NCI-H146 treated with DMSO at 0.1 percent for 48 hours (cell line): ENCODE results near the gene EMC8.
A peak's percentile ranks its signal among the peaks of the same experiment; 100 is the strongest.
"Not testable (repeated sequence)": the region's sequence is repeated elsewhere in the genome, so short reads cannot be mapped to it uniquely, and the experiment has no call there.

Experiments
- DNase-seq: peaks from one replicate; lab custom pipeline; 2025; ENCODE audit not compliant: unreplicated experiment; lab: John Stamatoyannopoulos, UW

Gene EMC8

DNA sequence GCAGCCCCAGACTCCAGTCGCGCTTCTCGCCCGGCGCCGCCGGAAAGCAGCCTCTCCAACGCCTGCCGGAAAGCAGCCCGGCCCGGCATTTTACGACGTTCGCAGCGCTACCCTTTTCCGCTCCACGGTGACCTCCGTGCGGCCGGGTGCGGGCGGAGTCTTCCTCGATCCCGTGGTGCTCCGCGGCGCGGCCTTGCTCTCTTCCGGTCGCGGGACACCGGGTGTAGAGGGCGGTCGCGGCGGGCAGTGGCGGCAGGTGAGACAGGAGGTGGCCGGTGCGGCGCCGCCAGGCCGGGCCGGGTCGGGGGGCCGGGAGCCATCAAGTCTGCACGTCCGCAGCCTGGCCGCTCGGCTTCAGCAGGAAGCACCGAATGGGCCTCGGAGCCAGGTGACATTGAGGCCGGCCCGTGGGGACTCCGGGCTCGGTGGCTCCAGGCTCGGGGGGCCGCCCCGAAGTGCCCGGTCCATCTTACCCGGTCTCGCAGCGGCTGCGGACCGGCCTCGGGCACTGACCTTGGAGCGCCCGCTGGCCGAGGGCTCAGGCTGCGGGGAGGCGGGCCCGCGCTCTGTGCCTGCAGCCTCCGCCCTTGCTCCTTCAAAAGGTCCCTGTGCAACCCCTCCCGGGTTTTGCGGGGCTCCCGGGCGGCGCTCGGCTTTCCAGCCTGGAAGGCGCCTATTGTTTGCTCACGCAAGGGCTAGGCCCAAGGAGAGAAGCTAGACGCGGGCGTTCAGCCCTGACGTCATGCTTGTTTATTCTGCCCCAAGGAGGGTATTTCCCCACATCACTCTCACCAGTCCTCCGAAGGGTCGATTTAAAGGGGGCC, at the start of gene EMC8, which contains the start of gene COX4I1:
EMC8 (minus strand) TSS at position 48 of the 824 bp plus-strand sequence. CDS start 249 bp downstream, outside the sequence.
COX4I1 (plus strand) TSS at position 199 of the 824 bp plus-strand sequence. CDS start 1,511 bp downstream, outside the sequence.
- DNase-seq: peak; percentile 69

DNA sequence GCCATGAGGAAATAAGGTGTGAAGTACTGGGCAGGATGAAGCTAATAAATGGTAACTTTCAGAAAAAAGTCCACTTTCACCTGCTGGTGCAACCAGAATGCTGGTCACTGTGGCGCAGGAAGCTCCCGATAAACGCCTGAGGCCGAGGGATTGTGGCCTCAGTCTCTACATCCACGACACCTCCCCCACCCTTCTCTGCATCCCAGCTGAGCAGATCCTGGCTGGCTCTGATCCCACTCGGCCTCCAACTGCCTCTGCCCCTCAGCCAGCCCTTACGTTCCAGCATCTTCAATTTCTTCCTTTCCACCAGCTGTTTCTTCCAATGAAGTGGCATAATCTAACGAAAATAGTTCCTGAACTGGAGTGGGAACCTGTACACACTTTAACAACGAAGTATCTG, 49.6 kb upstream of the EMC8 start:
- no peak for DNase-seq

DNA sequence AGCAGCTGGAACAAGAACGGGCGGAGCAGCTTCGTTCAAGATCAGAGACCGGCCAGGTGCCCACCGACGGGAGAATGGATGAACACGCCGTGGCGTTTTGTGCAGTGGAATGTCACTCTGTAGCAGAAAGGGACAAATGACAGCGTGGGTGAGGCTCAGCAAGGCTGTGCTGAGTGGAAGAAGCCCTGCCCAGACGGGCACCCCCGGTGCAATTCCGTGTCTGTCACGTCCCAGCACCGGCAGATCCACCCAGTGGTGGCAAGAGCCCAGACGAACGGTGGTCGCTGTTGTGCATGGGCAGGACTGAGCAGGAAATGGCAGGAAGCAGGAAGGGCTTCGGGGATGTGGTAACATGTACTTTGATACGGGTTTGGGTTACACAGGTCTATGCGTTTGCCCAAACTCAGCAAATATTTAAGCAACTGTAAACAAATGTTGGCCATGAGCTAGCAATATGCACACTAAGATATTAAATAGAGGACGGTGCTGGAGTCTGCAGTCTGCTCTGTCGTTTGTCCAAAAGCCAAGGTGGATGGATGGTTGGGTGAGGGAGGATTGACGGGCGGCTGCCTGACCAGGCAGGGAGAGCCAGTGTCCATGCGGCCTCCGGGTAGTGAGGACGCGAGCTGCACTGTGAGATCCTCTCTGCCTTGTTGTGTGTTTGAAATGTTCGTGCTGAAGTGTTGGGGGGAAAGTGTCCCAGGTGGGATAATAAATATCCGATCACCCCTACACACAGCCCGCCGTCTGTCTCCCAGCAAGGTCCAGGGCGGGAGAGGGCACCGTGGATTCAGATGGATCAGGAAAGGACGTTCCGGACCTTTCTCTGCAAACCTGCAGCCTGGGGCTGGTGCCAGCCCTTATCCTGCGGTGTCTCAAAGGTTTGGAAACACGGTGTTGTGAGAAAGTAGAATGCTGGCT, 48.6 kb upstream of the EMC8 start:
- DNase-seq: no peak

DNA sequence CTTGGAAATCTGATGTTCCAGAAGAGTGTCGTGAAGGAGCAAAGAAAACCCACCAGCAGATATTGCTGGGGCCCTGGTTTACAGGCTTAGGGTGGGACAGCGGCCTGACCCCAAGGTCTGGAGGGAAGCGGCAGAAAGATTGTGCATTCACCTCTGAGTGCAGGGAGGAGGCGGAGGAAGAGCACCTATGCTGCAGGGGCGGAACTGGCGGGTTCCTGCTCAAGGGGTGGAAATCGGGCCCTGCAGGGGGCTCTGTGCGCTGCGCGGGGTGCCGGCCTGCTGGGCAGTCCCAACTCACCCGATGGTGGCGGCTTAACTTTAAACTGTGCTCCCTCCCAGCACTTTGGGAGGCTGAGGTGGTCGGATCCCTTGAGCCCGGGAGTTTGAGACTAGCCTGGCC, 47.7 kb upstream of the EMC8 start:
- no peak for DNase-seq

GRCh38 chr16:85846461-85846860, 47.1 kb upstream of the EMC8 start:
- no peak for DNase-seq

GRCh38 chr16:85845266-85845665, 45.9 kb upstream of the EMC8 start:
- no peak for DNase-seq

DNA sequence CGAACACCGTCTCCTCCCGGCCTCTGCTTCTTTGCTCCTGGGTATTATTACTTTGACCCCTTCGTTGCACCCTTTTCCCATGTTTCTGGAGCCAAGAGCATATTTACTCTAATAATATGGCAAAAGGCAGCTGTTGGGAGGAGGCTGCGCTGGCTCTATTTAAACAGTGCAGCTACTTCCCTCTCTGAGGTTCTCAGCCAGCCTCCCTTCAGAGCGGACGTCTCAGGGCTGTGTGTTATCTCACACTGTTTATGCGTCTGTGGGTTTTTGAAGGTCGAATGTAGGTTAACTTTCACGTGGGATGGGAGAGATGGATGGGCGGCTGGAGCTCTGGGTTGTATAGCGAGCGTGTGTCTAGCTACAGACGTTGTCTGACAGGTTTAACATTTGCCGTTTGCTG, 45.4 kb upstream of the EMC8 start:
- DNase-seq: no peak

DNA sequence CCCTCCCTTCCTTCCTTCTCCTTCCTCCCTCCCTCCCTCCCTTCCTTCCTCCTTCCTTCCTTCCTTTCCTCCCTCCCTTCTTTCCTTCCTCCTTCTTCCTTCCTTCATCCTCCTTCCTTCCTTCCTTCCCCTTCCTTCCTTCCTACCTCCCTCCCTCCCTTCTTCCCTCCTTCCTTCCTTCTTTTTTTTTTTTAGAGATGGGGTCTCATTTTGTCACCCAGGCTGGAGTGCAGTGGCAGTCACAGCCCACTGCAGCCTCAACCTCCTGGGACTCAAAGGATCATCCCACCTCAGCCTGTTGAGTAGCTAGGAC, 44.8 kb upstream of the EMC8 start:
- DNase-seq: no peak

DNA sequence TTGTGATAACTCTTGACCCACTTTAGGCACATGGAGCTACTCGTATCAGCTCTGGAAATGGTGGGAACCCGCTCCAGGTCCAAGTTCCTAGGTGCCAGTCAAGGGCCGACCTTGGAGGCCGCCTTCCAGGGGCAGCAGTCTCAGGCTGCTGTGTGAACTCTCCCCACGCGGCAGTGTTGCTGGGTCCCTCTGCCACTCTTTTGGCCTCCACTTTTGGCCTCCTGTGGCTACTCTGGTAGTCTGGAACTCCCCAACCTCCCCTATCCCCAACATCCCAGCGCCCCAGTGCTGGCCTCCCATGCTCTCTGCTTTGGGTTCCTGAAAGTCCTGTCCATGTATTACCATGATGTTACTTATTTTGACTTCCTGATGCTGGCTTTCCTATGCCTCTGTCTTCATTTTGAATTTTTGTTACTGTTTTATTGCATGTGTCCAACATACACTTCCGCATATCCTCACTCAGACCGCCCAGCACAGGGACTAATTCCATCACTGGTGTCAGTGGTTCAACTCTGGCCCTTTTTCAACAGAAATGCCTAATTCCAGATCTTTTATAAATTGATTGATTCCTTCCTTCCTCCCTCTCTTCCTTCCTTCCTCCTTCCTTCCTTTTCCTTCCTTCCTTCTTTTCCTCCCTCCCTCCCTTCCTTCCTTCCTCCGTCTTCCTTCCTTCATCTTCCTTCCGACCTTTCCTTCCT, 44.3 kb upstream of the EMC8 start:
- DNase-seq: no peak

- DNase-seq: no peak
Observed at GRCh38 chr16:85842848-85843247, 43.5 kb upstream of the EMC8 start.

DNA sequence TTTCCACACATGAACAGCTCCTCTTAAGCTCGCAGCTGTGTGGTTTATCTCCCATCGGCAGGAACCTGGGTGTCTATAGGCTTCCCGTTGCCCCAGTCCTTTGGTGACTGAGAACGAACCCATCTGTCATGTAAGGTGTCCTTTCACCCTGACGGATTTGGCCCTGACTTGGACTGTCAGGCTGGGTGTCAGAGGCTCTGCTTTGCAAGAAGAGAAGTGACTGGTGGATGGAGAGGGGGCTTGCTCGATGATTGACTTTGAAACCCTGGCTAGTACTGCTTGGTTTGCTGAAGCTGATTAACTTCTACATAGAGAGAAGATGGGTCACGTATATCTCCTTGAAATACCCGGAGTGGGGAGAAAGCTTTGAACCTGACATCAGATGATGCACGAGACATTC, 43.1 kb upstream of the EMC8 start:
- DNase-seq: no peak

DNA sequence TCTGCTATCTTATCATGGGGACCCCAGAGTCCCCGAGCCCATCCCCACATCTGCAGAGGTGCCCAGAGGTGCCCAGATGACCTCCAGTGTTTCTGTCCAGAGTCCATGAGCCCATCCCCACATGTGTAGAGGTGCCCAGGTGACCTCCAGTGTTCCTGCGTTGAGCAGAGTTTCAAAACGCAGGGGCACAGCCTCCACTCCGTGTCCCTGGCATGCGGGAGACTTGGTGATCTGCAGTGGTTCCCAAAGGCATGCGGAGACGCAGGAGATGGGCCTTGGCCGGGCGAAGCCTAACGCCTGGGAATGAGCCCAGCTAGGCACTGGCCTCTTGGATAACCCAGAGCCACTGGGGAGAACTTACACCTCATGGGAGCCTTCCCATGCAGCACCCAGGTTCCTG, 41.5 kb upstream of the EMC8 start:
- DNase-seq: no peak

GRCh38 chr16:85840395-85840794, 41.1 kb upstream of the EMC8 start:
- DNase-seq: no peak

DNA sequence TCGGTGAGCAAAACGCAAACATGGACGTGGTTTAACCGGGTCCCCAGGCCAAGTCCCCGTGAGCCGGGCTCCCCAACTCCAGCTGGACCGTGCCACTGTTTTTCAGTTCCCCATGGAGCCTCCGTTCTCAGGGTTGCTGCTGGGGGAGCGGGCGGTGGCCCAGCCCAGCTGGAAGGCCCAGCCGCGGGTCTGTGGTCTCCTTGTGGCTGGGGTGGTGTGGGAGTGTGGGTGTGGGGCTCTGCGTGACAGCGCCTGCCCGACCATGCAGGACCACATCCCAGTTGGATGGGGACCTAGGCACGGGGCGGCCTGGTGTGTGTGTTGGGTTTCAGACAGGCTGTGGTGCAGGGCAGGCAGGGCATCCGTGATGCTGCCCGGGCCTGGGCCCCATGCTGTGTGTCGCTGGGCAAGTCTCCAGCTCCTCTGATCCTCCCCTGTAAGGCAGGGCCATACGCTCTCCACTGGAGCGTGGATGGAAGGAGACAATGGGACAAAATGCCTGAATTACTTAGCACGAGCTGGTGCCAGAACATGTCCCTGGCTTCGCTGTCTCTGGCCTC, 40.4 kb upstream of the EMC8 start:
- no peak for DNase-seq

DNA sequence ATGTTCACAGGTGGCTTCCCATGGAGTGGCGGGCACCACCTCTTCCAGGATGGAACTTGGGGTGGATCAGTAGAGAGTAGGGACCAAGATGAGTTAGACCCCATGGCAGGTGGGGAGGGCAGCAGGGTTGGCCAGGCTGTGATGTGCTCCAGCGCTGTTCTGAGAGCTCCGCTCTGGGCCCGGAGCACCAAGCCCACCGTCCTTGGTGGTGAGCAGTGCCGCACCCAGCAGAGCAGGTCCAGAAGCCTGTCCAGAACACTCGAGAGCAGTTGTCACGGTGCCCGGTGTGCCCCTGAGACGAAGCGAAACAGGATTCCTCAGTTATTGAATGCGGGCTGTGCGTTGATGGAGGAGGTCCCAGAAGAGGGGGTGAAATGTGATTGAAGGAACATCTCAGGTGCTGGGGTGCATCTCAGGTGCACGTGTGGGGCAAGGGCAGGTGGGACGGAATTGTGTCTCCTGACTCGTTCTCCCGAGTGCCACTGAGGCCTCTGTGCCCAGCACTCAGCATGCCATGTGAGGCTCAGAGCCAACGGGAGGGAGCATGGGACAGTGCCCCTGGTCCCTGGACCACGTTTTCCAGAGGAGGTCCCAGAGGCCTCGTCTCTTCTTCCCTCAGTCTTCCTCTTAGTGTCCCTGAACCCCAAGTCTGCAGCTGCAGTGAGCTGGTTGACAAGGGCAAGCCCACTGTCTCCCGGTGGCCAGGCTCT, 39.7 kb upstream of the EMC8 start:
- no peak for DNase-seq

DNA sequence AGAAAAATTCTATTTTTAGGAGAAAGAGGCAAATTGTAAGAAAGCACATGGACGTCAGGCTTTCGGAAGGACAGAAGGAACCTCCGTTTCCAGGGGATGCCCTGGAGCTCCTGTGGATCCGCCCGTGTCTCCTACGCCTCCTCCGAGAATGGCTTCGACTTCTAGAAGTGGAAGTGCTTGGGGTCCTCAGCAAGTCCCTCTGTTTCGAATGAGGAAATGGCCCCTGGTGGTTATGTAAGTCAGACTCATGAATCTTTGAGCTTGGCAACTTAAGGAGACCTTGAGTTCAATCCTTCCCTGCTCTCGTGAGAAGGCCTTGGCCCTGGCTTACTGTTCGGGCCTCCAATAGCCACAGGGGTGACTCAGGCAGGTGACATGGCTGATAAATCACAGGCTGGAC, 39.0 kb upstream of the EMC8 start:
- no peak for DNase-seq

DNA sequence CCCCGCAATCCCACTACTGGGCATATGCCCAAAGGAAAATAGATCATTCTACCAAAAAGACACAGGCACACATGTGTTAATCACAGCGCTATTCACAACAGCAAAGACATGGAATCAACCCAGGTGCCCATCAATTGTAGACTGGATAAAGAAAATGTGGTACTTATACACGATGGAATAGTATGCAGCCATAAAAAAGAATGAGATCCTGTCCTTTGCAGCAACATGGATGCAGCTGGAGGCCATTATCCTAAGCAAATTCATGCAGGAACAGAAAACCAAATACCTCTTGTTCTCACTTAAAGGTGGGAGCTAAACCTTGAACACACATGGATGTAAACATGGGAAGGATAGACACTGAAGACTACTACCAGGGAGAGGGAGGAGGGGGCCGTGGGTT, 38.3 kb upstream of the EMC8 start:
- not testable (repeated sequence) for DNase-seq

GRCh38 chr16:85836706-85837582, 37.6 kb upstream of the EMC8 start:
- no peak for DNase-seq

GRCh38 chr16:85835956-85836705, 36.8 kb upstream of the EMC8 start:
- DNase-seq: no peak
